ENCODE data around the gene INAFM1. TPM values are rescaled to one million over a fixed set of nuclear protein-coding genes. Genes with fewer than 3 reads are reported as not detected.

INAFM1 gene
- total and polyA plus RNA-seq, 9 of the 15 experiments (the other 6 are each of a cell fraction or from before 2014, with no cell fraction given), result 0.71 to 30.9 (median 3.1) TPM

DNA sequence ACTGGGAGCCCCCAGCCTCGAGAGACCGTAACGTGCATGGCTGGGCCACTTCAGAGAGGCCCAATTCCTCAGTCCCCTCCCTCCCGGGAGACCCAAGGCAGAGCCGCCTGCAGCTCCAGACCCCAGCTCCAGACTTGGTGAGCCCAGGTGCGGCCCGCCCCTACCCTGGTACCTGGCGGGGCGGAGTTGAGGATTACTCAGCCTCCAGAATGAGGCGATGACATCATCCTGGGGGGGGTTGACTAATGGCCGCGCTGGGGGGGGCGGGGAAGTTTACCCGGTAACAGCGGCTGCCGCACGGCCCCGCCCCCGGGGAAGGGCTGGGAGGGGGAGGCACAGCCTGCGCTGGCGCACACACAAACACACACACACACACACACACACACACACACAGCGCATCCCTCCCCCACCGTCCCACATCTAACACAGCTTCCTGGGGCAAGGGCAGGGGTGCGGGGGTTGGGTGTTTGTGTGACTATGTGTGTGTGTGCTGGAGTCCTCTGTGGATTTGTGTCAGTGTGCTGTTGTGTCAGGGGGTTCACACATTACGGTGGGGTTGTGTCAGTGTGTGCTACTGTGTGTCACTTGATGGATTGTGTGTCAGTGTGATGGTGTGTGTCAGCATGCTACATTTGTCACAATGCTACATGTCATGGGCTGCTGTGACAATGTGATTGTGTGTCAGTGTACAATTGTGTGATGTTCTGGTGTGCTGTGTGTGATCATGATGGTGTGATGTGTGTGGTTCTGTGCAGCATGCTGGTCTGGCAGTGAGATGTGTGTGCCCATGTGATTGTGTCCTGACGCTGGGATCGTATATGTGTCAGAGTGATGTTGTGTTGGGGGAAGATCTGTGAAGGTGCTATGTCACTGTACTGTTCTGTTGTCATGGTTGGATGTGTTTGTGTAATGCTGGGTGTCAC is 33.4 kb upstream of the INAFM1 start (continued):
- TF ChIP-seq, protein P1, sequence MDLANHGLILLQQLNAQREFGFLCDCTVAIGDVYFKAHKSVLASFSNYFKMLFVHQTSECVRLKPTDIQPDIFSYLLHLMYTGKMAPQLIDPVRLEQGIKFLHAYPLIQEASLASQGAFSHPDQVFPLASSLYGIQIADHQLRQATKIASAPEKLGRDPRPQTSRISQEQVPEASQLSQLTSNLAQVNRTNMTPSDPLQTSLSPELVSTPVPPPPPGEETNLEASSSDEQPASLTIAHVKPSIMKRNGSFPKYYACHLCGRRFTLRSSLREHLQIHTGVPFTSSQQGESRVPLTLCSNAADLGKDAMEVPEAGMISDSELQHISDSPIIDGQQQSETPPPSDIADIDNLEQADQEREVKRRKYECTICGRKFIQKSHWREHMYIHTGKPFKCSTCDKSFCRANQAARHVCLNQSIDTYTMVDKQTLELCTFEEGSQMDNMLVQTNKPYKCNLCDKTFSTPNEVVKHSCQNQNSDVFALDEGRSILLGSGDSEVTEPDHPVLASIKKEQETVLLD (IDR thresholded peaks at IDR 0.05), result peak; percentile 75
- TF ChIP-seq LEF1 (IDR thresholded peaks at IDR 0.05) (peak; percentile 68), ATF7 (IDR thresholded peaks at IDR 0.05) (peak; percentile 98), ELF4 (CRISPR knock-in tag; IDR thresholded peaks at IDR 0.05) (peak; percentile 72; the same call in 1 of the 2 replicates), RB1 (IDR thresholded peaks at IDR 0.05; ENCODE audit: low read depth) (0 out of 2 replicates have a peak, but pooled peaks have one; percentile 30), ZNF561 (CRISPR knock-in tag; conservative IDR thresholded peaks at IDR 0.05) (no peak), ETV6 (IDR thresholded peaks at IDR 0.05; ENCODE audit: borderline replicate concordance in 1 of 2, low read depth in 2 of 2, low read length in 1 of 2) (no peak), ETV6 (CRISPR knock-in tag; IDR thresholded peaks at IDR 0.05; ENCODE audit: borderline replicate concordance) (peak; percentile 63; the same call in 1 of the 2 replicates), JUN (IDR thresholded peaks at IDR 0.05; ENCODE audit: borderline replicate concordance, low read depth, low read length) (peak; percentile 99), JUN (CRISPR knock-in tag; IDR thresholded peaks at IDR 0.05; ENCODE audit: borderline replicate concordance) (peak; percentile 97; the same call in 1 of the 2 replicates), HDAC8 (tag; IDR thresholded peaks at IDR 0.05) (0 out of 2 replicates have a peak, but pooled peaks have one; percentile 26), NR2F6 (CRISPR knock-in tag; IDR thresholded peaks at IDR 0.05) (no peak), KAT2B (IDR thresholded peaks at IDR 0.05; ENCODE audit: low read depth, low read length) (no peak), PURB (CRISPR knock-in tag; IDR thresholded peaks at IDR 0.05; ENCODE audit: low read depth) (no peak), ZNF311 (CRISPR knock-in tag; IDR thresholded peaks at IDR 0.05) (no peak), ETV1 (tag; conservative IDR thresholded peaks at IDR 0.05; ENCODE audit: low read depth) (0 out of 2 replicates have a peak, but pooled peaks have one; percentile 37), ZNF316 (IDR thresholded peaks at IDR 0.05) (peak; percentile 66), CREM (IDR thresholded peaks at IDR 0.05; ENCODE audit: low read depth) (peak; percentile 67), ZNF274 (IDR thresholded peaks at IDR 0.05; ENCODE audit: borderline replicate concordance, low read depth, low read length) (no peak), SAP30 (IDR thresholded peaks at IDR 0.05; ENCODE audit: borderline replicate concordance, insufficient read depth, low read depth, low read length, poor library complexity, severe bottlenecking) (no peak), SMARCE1 (IDR thresholded peaks at IDR 0.05) (peak; percentile 71)
- TF ChIP-seq, protein P2, sequence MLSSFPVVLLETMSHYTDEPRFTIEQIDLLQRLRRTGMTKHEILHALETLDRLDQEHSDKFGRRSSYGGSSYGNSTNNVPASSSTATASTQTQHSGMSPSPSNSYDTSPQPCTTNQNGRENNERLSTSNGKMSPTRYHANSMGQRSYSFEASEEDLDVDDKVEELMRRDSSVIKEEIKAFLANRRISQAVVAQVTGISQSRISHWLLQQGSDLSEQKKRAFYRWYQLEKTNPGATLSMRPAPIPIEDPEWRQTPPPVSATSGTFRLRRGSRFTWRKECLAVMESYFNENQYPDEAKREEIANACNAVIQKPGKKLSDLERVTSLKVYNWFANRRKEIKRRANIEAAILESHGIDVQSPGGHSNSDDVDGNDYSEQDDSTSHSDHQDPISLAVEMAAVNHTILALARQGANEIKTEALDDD (IDR thresholded peaks at IDR 0.05), result peak; percentile 54; the same call in 1 of the 2 replicates
- TF ChIP-seq, protein P3, sequence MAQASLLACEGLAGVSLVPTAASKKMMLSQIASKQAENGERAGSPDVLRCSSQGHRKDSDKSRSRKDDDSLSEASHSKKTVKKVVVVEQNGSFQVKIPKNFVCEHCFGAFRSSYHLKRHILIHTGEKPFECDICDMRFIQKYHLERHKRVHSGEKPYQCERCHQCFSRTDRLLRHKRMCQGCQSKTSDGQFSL (CRISPR knock-in tag; IDR thresholded peaks at IDR 0.05), result peak; percentile 98
- TF ChIP-seq, protein P3 (tag; IDR thresholded peaks at IDR 0.05), result peak in 1 of 2 experiments; percentile 100; a peak in 2 of 4 replicates

Measured in K562 (cell line).